ENCODE results near the gene C6orf89.

DNA sequence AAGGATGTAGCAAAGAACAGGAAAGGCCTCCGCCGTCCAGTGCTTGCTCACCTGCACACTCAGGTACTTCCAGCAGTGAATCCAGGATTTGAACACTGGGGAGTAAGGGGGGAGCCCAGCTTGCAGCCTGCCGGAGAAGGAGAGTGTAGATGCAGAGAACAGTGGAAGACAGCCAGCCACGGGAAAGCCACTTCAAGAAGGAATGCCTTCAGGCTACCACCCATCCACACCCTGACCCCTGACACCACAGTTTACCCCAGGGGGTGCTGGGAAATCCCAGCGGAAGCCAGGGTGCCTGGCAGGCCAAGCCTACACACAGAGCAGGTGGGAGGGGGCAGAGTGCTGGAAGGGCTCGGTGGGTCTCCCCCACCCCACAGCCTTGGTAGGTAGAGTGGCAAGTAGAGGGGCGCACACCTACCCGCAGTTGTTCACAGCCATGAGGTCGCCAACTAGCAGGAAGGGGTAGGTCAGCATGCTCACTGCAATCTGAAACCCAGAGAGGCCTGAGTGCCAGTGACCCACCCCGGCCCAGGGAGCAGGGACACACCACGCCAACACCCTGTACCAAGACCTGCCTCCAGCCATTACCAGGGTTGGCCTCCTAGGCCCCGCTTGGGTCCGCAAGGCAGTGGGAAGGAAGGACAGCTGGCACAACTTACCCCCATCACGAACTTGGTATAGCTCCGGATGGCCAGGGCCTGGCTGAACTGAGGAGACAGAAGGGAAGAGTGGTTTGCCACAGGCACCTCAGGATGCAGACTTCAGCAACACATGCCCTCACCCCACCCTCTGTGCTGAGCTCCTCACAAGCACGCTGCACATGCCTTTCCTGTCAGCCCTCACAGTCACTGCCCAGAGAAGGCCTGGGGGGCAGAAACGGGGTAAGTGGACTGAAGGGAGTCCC, 84.5 kb downstream of the C6orf89 start:
- no peak for TF ChIP-seq TAF1 (IDR thresholded peaks at IDR 0.05; ENCODE audit: borderline replicate concordance, insufficient read depth, low read length)
- TF ChIP-seq SIN3A (IDR thresholded peaks at IDR 0.05; ENCODE audit: borderline replicate concordance, insufficient read depth, low read length) = no peak
- TF ChIP-seq POLR2AphosphoS5 (IDR thresholded peaks at IDR 0.05; ENCODE audit: low read depth, low read length) = no peak
- TF ChIP-seq, protein P1, sequence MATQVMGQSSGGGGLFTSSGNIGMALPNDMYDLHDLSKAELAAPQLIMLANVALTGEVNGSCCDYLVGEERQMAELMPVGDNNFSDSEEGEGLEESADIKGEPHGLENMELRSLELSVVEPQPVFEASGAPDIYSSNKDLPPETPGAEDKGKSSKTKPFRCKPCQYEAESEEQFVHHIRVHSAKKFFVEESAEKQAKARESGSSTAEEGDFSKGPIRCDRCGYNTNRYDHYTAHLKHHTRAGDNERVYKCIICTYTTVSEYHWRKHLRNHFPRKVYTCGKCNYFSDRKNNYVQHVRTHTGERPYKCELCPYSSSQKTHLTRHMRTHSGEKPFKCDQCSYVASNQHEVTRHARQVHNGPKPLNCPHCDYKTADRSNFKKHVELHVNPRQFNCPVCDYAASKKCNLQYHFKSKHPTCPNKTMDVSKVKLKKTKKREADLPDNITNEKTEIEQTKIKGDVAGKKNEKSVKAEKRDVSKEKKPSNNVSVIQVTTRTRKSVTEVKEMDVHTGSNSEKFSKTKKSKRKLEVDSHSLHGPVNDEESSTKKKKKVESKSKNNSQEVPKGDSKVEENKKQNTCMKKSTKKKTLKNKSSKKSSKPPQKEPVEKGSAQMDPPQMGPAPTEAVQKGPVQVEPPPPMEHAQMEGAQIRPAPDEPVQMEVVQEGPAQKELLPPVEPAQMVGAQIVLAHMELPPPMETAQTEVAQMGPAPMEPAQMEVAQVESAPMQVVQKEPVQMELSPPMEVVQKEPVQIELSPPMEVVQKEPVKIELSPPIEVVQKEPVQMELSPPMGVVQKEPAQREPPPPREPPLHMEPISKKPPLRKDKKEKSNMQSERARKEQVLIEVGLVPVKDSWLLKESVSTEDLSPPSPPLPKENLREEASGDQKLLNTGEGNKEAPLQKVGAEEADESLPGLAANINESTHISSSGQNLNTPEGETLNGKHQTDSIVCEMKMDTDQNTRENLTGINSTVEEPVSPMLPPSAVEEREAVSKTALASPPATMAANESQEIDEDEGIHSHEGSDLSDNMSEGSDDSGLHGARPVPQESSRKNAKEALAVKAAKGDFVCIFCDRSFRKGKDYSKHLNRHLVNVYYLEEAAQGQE (IDR thresholded peaks at IDR 0.05; ENCODE audit: insufficient read depth in 1 of 2, low read depth in 2 of 2, low read length in 2 of 2) = no peak
- TF ChIP-seq FOXP2 (optimal IDR thresholded peaks at IDR 0.05; ENCODE audit: borderline replicate concordance, extremely low read depth, extremely low read length, insufficient read depth) = no peak
